HG02884 (cell line): ENCODE measurements around the gene HECW1.
"Not testable (repeated sequence)": the region's sequence is repeated elsewhere in the genome, so short reads cannot be mapped to it uniquely, and the experiment has no call there.

Experiments
- ATAC-seq: cut with Tn5 transposase; IDR thresholded peaks from one replicate; pipeline ENCODE4 v1.9.1; 2021; ENCODE audit warnings: mild to moderate bottlenecking, moderate library complexity; ENCODE audit not compliant: unreplicated experiment

Gene HECW1

GRCh38 chr7:43201912-43202311 lies 89.5 kb downstream of the HECW1 start:
- no peak for ATAC-seq

GRCh38 chr7:43204081-43204480 lies 91.6 kb downstream of the HECW1 start:
- ATAC-seq = no peak

- no peak for ATAC-seq
Observed at GRCh38 chr7:43205171-43205795, 92.8 kb downstream of the HECW1 start.

GRCh38 chr7:43208242-43208641 lies 95.8 kb downstream of the HECW1 start:
- ATAC-seq = no peak

GRCh38 chr7:43210539-43210938 lies 98.1 kb downstream of the HECW1 start:
- not testable (repeated sequence) for ATAC-seq

- no peak for ATAC-seq
Observed at GRCh38 chr7:43211286-43211685, 98.8 kb downstream of the HECW1 start.

- ATAC-seq = no peak
Observed at GRCh38 chr7:43211693-43212092, 99.2 kb downstream of the HECW1 start.

- no peak for ATAC-seq
Observed at GRCh38 chr7:43212921-43213320, 100.5 kb downstream of the HECW1 start.

- ATAC-seq = no peak
Observed at GRCh38 chr7:43215061-43215460, 102.6 kb downstream of the HECW1 start.

- no peak for ATAC-seq
Observed at GRCh38 chr7:43217055-43217454, 104.6 kb downstream of the HECW1 start.

- ATAC-seq = not testable (repeated sequence)
Observed at GRCh38 chr7:43218901-43219300, 106.5 kb downstream of the HECW1 start.

GRCh38 chr7:43220250-43220649 lies 107.8 kb downstream of the HECW1 start:
- no peak for ATAC-seq

GRCh38 chr7:43220742-43221141 lies 108.3 kb downstream of the HECW1 start:
- no peak for ATAC-seq

GRCh38 chr7:43229801-43230200 lies 117.4 kb downstream of the HECW1 start:
- no peak for ATAC-seq

- no peak for ATAC-seq
Observed at GRCh38 chr7:43232366-43232765, 119.9 kb downstream of the HECW1 start.

GRCh38 chr7:43234073-43234472 lies 121.6 kb downstream of the HECW1 start:
- no peak for ATAC-seq

- no peak for ATAC-seq
Observed at GRCh38 chr7:43234968-43235367, 122.5 kb downstream of the HECW1 start.

GRCh38 chr7:43240565-43240964 lies 128.1 kb downstream of the HECW1 start:
- no peak for ATAC-seq

- ATAC-seq = no peak
Observed at GRCh38 chr7:43242628-43243255, 130.3 kb downstream of the HECW1 start.

GRCh38 chr7:43244232-43244631 lies 131.8 kb downstream of the HECW1 start:
- ATAC-seq = no peak

- no peak for ATAC-seq
Observed at GRCh38 chr7:43244784-43245183, 132.3 kb downstream of the HECW1 start.

- no peak for ATAC-seq
Observed at GRCh38 chr7:43247757-43248156, 135.3 kb downstream of the HECW1 start.

- ATAC-seq = no peak
Observed at GRCh38 chr7:43248553-43248952, 136.1 kb downstream of the HECW1 start.
